GM12874 (cell line): ENCODE data around the gene DDX1.
A peak's percentile ranks its signal among the peaks of the same experiment; 100 is the strongest.

Experiments used
- TF ChIP-seq, protein P1 (sequence below): IDR thresholded peaks from 2 replicates; pipeline ENCODE4 v1.5.1; 2011; ENCODE audit warnings: low read depth, mild to moderate bottlenecking, control low read depth, low read length, moderate library complexity; ENCODE audit not compliant: insufficient read depth

The DDX1 gene

DNA sequence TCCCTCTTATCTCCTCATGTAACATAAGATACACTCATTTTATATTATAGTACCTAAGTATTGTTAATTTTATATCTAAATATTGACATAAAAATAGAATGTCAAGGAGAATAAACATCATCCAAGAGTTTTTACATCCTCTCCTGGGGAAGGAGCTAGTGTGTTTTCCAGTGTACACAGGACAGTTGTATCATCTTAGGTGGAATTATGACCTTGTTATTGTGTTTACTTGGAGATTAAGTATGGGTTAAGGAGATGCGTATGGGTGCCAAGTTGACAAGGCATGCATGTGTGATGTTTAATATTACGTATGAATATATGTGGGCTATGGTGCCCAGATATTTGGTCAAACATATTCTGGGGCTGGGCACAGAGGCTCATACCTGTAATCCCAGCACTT lies 11.2 kb upstream of the DDX1 start:
- TF ChIP-seq, protein P1, sequence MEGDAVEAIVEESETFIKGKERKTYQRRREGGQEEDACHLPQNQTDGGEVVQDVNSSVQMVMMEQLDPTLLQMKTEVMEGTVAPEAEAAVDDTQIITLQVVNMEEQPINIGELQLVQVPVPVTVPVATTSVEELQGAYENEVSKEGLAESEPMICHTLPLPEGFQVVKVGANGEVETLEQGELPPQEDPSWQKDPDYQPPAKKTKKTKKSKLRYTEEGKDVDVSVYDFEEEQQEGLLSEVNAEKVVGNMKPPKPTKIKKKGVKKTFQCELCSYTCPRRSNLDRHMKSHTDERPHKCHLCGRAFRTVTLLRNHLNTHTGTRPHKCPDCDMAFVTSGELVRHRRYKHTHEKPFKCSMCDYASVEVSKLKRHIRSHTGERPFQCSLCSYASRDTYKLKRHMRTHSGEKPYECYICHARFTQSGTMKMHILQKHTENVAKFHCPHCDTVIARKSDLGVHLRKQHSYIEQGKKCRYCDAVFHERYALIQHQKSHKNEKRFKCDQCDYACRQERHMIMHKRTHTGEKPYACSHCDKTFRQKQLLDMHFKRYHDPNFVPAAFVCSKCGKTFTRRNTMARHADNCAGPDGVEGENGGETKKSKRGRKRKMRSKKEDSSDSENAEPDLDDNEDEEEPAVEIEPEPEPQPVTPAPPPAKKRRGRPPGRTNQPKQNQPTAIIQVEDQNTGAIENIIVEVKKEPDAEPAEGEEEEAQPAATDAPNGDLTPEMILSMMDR = no peak

DNA sequence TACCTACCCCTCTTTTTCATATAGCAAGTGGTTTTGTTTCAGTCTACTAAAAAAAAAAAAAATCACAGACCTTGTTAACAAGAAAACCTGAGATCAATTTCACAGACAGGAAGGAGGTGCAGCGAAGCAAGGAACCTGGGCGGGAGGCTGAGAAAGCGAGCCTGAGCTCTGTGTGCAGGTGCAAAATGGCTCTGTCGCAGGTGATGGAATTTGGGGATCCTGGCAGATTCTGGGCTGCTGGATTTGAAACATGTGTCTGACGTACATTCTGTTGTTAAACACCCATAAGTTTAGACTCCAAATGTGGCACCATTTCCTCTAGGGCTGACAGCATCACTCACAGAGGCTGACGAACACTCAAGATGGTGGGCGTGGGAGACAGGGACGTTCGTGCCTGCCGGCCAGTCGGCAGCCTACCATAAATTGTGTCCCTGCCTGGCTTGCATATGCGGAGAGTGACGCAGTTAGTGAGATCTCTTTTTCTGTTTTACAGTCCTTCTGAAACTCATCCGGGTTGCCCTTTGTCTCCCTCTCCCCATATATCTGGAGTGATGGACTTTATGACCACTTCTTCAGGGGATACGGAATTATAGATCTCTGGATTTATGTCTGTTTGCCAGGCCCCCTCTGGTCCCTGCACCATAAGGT lies 8.8 kb upstream of the DDX1 start:
- TF ChIP-seq, protein P1 = no peak

- TF ChIP-seq, protein P1 = no peak
Observed at GRCh38 chr2:15583826-15584225, 7.8 kb upstream of the DDX1 start.

- TF ChIP-seq, protein P1 = no peak
Observed at GRCh38 chr2:15584316-15584715, 7.4 kb upstream of the DDX1 start.

GRCh38 chr2:15584767-15585469 lies 6.8 kb upstream of the DDX1 start:
- TF ChIP-seq, protein P1 = no peak

- TF ChIP-seq, protein P1 = peak; percentile 44; the same call in 1 of the 2 replicates
Observed at GRCh38 chr2:15588329-15588919, 3.2 kb upstream of the DDX1 start.

- TF ChIP-seq, protein P1 = no peak
Observed at GRCh38 chr2:15591373-15591691, 336 bp upstream of the DDX1 start.
